ENCODE measurements around the gene CCDC6. TPM values are rescaled to one million over a fixed set of nuclear protein-coding genes. Genes with fewer than 3 reads are reported as not detected.

Gene CCDC6
- total and polyA plus RNA-seq, 2 of the 8 experiments (the other 6 are each of a cell fraction or from before 2014, with no cell fraction given) = 42.2 to 74.4 TPM

GRCh38 chr10:59823111-59823510, 83.2 kb downstream of the CCDC6 start (continued):
- TF ChIP-seq ATF2 (IDR thresholded peaks at IDR 0.05; ENCODE audit: low read length) (no peak), CTCF (IDR thresholded peaks at IDR 0.05; ENCODE audit: control extremely low read depth in 1 of 3, insufficient read depth in 1 of 3, low read depth in 1 of 3, low read length in 3 of 3) (no peak), BACH1 (IDR thresholded peaks at IDR 0.05; ENCODE audit: low read length) (no peak), ZNF274 (IDR thresholded peaks at IDR 0.05; ENCODE audit: borderline replicate concordance, extremely low read depth, low read length) (no peak), CBX5 (IDR thresholded peaks at IDR 0.05; ENCODE audit: low read depth, low read length) (no peak), CHD2 (IDR thresholded peaks at IDR 0.05; ENCODE audit: low read length) (no peak)

Data from H1 (cell line).